Keratinocyte (primary cell): Measurements from ENCODE around the gene LOC128125822.

Experiments
- DNase-seq: peaks from one replicate; pipeline ENCODE4 v3.0.0-alpha.2; 2011; ENCODE audit warnings: low read depth, missing footprints, low spot score
- FAIRE-seq: peaks from 2 replicates; lab custom pipeline; 2011; peaks lifted over from hg19 to GRCh38; lab: Jason Lieb, UNC
- H2AFZ ChIP-seq: 2 replicates; pipeline ENCODE4 v1.6.0; 2012; ENCODE audit warnings: low read length, control low read depth, inconsistent platforms; ENCODE audit not compliant: control insufficient read depth
- H3K27ac ChIP-seq: 2 replicates; pipeline ENCODE4 v1.5.1; 2011; ENCODE audit warnings: low read length; ENCODE audit not compliant: control insufficient read depth, insufficient read depth
- H3K27me3 ChIP-seq: 3 replicates; pipeline ENCODE4 v1.6.0; 2011; ENCODE audit warnings: low read length; ENCODE audit not compliant: control insufficient read depth, insufficient read depth; ENCODE audit errors: extremely low read depth
- H3K36me3 ChIP-seq, 2 experiments: 2 replicates in 1 of 2; 3 replicates in 1 of 2; pipeline ENCODE4 v1.5.1; 2011; ENCODE audit warnings: low read length in 2 of 2, mild to moderate bottlenecking in 1 of 2; ENCODE audit not compliant: control insufficient read depth in 2 of 2, insufficient read depth in 2 of 2; ENCODE audit errors: extremely low read depth in 1 of 2
- H3K4me1 ChIP-seq: 3 replicates; pipeline ENCODE4 v1.5.1; 2011; ENCODE audit warnings: low read length; ENCODE audit not compliant: control insufficient read depth, insufficient read depth; ENCODE audit errors: extremely low read depth
- H3K4me2 ChIP-seq: 3 replicates; pipeline ENCODE4 v1.6.0; 2011; ENCODE audit warnings: low read depth, low read length; ENCODE audit not compliant: control insufficient read depth, insufficient read depth; ENCODE audit errors: extremely low read depth
- H3K4me3 ChIP-seq, 3 experiments: fragments of 200-600 bp in 1 of 3; sonication (generic) in 1 of 3; 2 replicates in 2 of 3; 3 replicates in 1 of 3; pipeline ENCODE4 v1.5.1; 2011 to 2016; ENCODE audit warnings: low read length in 3 of 3, mild to moderate bottlenecking in 3 of 3, control low read depth in 2 of 3, inconsistent platforms in 1 of 3, low read depth in 1 of 3, mixed read lengths in 1 of 3, mixed run types in 1 of 3, moderate library complexity in 1 of 3; ENCODE audit not compliant: control insufficient read depth in 2 of 3, insufficient read depth in 2 of 3; ENCODE audit errors: extremely low read depth in 1 of 3
- H3K79me2 ChIP-seq: 2 replicates; pipeline ENCODE4 v1.6.0; 2012; ENCODE audit warnings: low read length; ENCODE audit not compliant: control insufficient read depth, insufficient read depth
- H3K9ac ChIP-seq: 3 replicates; pipeline ENCODE4 v1.6.0; 2011; ENCODE audit warnings: low read length; ENCODE audit not compliant: control insufficient read depth, insufficient read depth; ENCODE audit errors: extremely low read depth
- H3K9me1 ChIP-seq: 3 replicates; pipeline ENCODE4 v1.6.0; 2011; ENCODE audit warnings: low read length; ENCODE audit not compliant: control insufficient read depth, insufficient read depth; ENCODE audit errors: extremely low read depth
- H3K9me3 ChIP-seq: 2 replicates; pipeline ENCODE4 v1.5.1; 2012; ENCODE audit warnings: low read depth, low read length; ENCODE audit not compliant: control insufficient read depth
- H4K20me1 ChIP-seq: 3 replicates; pipeline ENCODE4 v1.6.0; 2011; ENCODE audit warnings: low read length; ENCODE audit not compliant: control insufficient read depth, insufficient read depth; ENCODE audit errors: extremely low read depth
- CTCF ChIP-seq, 3 experiments: IDR thresholded peaks in 1 of 3; conservative IDR thresholded peaks in 1 of 3; optimal IDR thresholded peaks in 1 of 3; 2 replicates in 2 of 3; 3 replicates in 1 of 3; pipeline versions ENCODE3 to v1.5.1; 2011; ENCODE audit warnings: low read length in 3 of 3, mild to moderate bottlenecking in 3 of 3, moderate library complexity in 2 of 3, control low read depth in 1 of 3, inconsistent platforms in 1 of 3; ENCODE audit not compliant: insufficient read depth in 2 of 3; ENCODE audit errors: extremely low read depth in 1 of 3
- EZH2 ChIP-seq: IDR thresholded peaks from one replicate; pipeline ENCODE4 v1.6.1; 2012; ENCODE audit warnings: inconsistent platforms, mild to moderate bottlenecking, low read length, moderate library complexity
- dilution Hi-C: fragments of 300-500 bp; cut with MboI; formaldehyde crosslinking; loops from one replicate; pipeline ENCODE4 v1.7.0; 2020; ENCODE audit warnings: low sequenced_read_pairs; ENCODE audit not compliant: extremely low pct_ligation_motif_present

Gene LOC128125822

GRCh38 chr6:63573899-63574553 lies 1.7 kb downstream of the LOC128125822 start:
- Histone ChIP-seq H3K9me1 (no peaks in the 10 kb centered on the region), H3K4me2 (peak overlapping the region; percentile 70), H3K9ac (peak overlapping the region; percentile 96), H2AFZ (no peak overlapping the region), H3K36me3 (peaks cover 0 to 21% of the 10 kb centered on the region in 2 experiments), H3K4me3 (peak overlapping the region; percentile 77 to 93 (median 85)), H4K20me1 (peaks cover 14% of the 10 kb centered on the region), H3K79me2 (peaks cover 53% of the 10 kb centered on the region), H3K4me1 (peaks cover 15% of the 10 kb centered on the region), H3K27ac (peak overlapping the region; percentile 100), H3K9me3 (no peaks in the 10 kb centered on the region), H3K27me3 (no peaks in the 10 kb centered on the region)
- TF ChIP-seq CTCF (optimal IDR thresholded peaks at IDR 0.05 in 1 of 3, IDR thresholded peaks at IDR 0.05 in 1 of 3, conservative IDR thresholded peaks at IDR 0.05 in 1 of 3; ENCODE audit: extremely low read depth in 1 of 3, insufficient read depth in 2 of 3, low read length in 3 of 3) (peak; percentile 56 to 74 (median 67)), EZH2 (no peak)
- dilution Hi-C loops, result no loop called here
- FAIRE-seq (no peak), DNase-seq (no peak)

GRCh38 chr6:63574554-63574900 lies 2.2 kb downstream of the LOC128125822 start:
- H3K9me3 ChIP-seq, result no peaks in the 10 kb centered on the region
- dilution Hi-C loops, result no loop called here
- peaks cover 53% of the 10 kb centered on the region for H3K79me2 ChIP-seq
- H2AFZ ChIP-seq, result no peak overlapping the region
- peak overlapping the region; percentile 100 for H3K27ac ChIP-seq
- FAIRE-seq (no peak), DNase-seq (no peak)
- peaks cover 15% of the 10 kb centered on the region for H3K4me1 ChIP-seq
- H3K9me1 ChIP-seq, result no peaks in the 10 kb centered on the region
- H3K27me3 ChIP-seq, result no peaks in the 10 kb centered on the region
- H3K36me3 ChIP-seq, result peaks cover under 1 to 24% of the 10 kb centered on the region in 2 experiments
- peaks cover 14% of the 10 kb centered on the region for H4K20me1 ChIP-seq
- H3K4me2 ChIP-seq, result peak overlapping the region; percentile 70
- TF ChIP-seq CTCF (optimal IDR thresholded peaks at IDR 0.05 in 1 of 3, IDR thresholded peaks at IDR 0.05 in 1 of 3, conservative IDR thresholded peaks at IDR 0.05 in 1 of 3; ENCODE audit: extremely low read depth in 1 of 3, insufficient read depth in 2 of 3, low read length in 3 of 3), result no peak
- TF ChIP-seq EZH2, result no peak
- H3K9ac ChIP-seq, result peak overlapping the region; percentile 11
- H3K4me3 ChIP-seq, result peak overlapping the region; percentile 77 to 93 (median 85)
